Endometrium (tissue), 2 donors: ENCODE results near the gene KRT77.
"Not testable (repeated sequence)": the region's sequence is repeated elsewhere in the genome, so short reads cannot be mapped to it uniquely, and the experiment has no call there.

Experiments
- FAIRE-seq: peaks from 2 replicates; lab custom pipeline; 2012; peaks lifted over from hg19 to GRCh38; lab: Jason Lieb, UNC
- donor health status: control.
- donor health status: control.

The KRT77 gene

GRCh38 chr12:52703424-52703823 is at the start of gene KRT77:
Gene KRT77 (minus strand): TSS chr12:52703524. CDS start chr12:52703434, 90 bp downstream.
- no peak for FAIRE-seq

GRCh38 chr12:52752516-52752915 is 49.2 kb upstream of the KRT77 start:
- no peak for FAIRE-seq

GRCh38 chr12:52751795-52752194 is 48.5 kb upstream of the KRT77 start:
- FAIRE-seq: no peak

- FAIRE-seq: not testable (repeated sequence)
Measured at GRCh38 chr12:52750532-52750931, 47.2 kb upstream of the KRT77 start.

- no peak for FAIRE-seq
Measured at GRCh38 chr12:52749827-52750226, 46.5 kb upstream of the KRT77 start.

- FAIRE-seq: no peak
Measured at GRCh38 chr12:52748578-52748977, 45.3 kb upstream of the KRT77 start.

GRCh38 chr12:52745554-52745953 is 42.2 kb upstream of the KRT77 start:
- FAIRE-seq: no peak

- FAIRE-seq: no peak
Measured at GRCh38 chr12:52744493-52745156, 41.3 kb upstream of the KRT77 start.

- FAIRE-seq: no peak
Measured at GRCh38 chr12:52742822-52743457, 39.6 kb upstream of the KRT77 start.

GRCh38 chr12:52742196-52742580 is 38.9 kb upstream of the KRT77 start:
- FAIRE-seq: no peak

- FAIRE-seq: no peak
Measured at GRCh38 chr12:52741375-52742195, 38.3 kb upstream of the KRT77 start.

- FAIRE-seq: no peak
Measured at GRCh38 chr12:52740584-52740983, 37.3 kb upstream of the KRT77 start.

- no peak for FAIRE-seq
Measured at GRCh38 chr12:52739963-52740362, 36.6 kb upstream of the KRT77 start.

- no peak for FAIRE-seq
Measured at GRCh38 chr12:52735816-52736632, 32.7 kb upstream of the KRT77 start.

- no peak for FAIRE-seq
Measured at GRCh38 chr12:52735106-52735505, 31.8 kb upstream of the KRT77 start.

GRCh38 chr12:52730793-52731192 is 27.5 kb upstream of the KRT77 start:
- FAIRE-seq: no peak

GRCh38 chr12:52730383-52730782 is 27.1 kb upstream of the KRT77 start:
- no peak for FAIRE-seq

GRCh38 chr12:52729147-52729546 is 25.8 kb upstream of the KRT77 start:
- no peak for FAIRE-seq

GRCh38 chr12:52728374-52728773 is 25.1 kb upstream of the KRT77 start:
- FAIRE-seq: no peak

GRCh38 chr12:52727037-52727436 is 23.7 kb upstream of the KRT77 start:
- FAIRE-seq: no peak

- no peak for FAIRE-seq
Measured at GRCh38 chr12:52726451-52726850, 23.1 kb upstream of the KRT77 start.

GRCh38 chr12:52724384-52724783 is 21.1 kb upstream of the KRT77 start:
- FAIRE-seq: no peak
